ENCODE results near the gene DERL3.

DNA sequence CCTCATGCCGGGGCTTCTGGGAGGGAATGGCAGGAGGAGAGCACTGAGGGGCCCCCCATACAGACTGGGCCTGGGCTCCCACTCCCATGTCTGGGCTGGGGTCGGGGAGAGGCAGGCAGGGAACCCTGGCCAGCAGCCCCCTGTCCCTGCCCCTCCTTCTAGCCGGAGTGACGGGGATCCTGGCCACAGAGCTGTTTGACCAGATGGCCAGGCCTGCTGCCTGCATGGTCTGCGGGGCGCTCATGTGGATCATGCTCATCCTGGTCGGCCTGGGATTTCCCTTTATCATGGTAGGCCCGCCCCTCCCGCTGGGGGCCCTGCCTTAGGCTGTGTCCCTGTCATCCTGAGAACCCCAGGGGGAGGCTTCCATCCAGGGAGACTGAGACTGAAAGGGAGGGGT is 45.3 kb upstream of the DERL3 start:
- TF ChIP-seq, protein P1, sequence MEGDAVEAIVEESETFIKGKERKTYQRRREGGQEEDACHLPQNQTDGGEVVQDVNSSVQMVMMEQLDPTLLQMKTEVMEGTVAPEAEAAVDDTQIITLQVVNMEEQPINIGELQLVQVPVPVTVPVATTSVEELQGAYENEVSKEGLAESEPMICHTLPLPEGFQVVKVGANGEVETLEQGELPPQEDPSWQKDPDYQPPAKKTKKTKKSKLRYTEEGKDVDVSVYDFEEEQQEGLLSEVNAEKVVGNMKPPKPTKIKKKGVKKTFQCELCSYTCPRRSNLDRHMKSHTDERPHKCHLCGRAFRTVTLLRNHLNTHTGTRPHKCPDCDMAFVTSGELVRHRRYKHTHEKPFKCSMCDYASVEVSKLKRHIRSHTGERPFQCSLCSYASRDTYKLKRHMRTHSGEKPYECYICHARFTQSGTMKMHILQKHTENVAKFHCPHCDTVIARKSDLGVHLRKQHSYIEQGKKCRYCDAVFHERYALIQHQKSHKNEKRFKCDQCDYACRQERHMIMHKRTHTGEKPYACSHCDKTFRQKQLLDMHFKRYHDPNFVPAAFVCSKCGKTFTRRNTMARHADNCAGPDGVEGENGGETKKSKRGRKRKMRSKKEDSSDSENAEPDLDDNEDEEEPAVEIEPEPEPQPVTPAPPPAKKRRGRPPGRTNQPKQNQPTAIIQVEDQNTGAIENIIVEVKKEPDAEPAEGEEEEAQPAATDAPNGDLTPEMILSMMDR (IDR thresholded peaks at IDR 0.05), result no peak
- TF ChIP-seq POLR2A (IDR thresholded peaks at IDR 0.05), result no peak

All from stomach (tissue), 4 donors.